ENCODE data around the gene POP4.

- TF ChIP-seq JUND (IDR thresholded peaks at IDR 0.05; ENCODE audit: borderline replicate concordance, low read depth, low read length), result 0 out of 2 replicates have a peak, but pooled peaks have one; percentile 8
- TF ChIP-seq JUND (tag; IDR thresholded peaks at IDR 0.05; ENCODE audit: borderline replicate concordance, low read depth, low read length), result no peak
- TF ChIP-seq SETDB1 (IDR thresholded peaks at IDR 0.05; ENCODE audit: low read length), result no peak
- TF ChIP-seq SRSF1 (IDR thresholded peaks at IDR 0.05; ENCODE audit: low read depth, low read length), result no peak
- no peak for TF ChIP-seq FOXO4 (CRISPR knock-in tag; IDR thresholded peaks at IDR 0.05)
- TF ChIP-seq REST (IDR thresholded peaks at IDR 0.05; ENCODE audit: borderline replicate concordance), result 0 out of 2 replicates have a peak, but pooled peaks have one; percentile 13
- no peak for TF ChIP-seq REST (CRISPR knock-in tag; IDR thresholded peaks at IDR 0.05; ENCODE audit: low read depth)
- TF ChIP-seq KDM1A (IDR thresholded peaks at IDR 0.05), result no peak
- no peak for TF ChIP-seq ZNF311 (CRISPR knock-in tag; IDR thresholded peaks at IDR 0.05)
These were observed 18.6 kb downstream of the POP4 start for GRCh38 chr19:29624489-29625185.

All from K562 (cell line).